HEK293 (cell line): ENCODE data around the gene RUFY2.

Experiments
- CTCF ChIA-PET: fragments of 350-600 bp; formaldehyde crosslinking; extraction: SDS; loops from one replicate; lab custom pipeline; 2021; ENCODE audit warnings: antibody characterized with exemption; lab: Yijun Ruan, JAX
- POLR2A ChIA-PET: fragments of 300-600 bp; formaldehyde crosslinking; extraction: SDS; loops from one replicate; lab custom pipeline; 2020; ENCODE audit warnings: antibody characterized with exemption, inconsistent platforms; lab: Yijun Ruan, JAX
- H3K27ac ChIP-seq: fragments of 200-500 bp; sonication (Bioruptor generic); 2 replicates; pipeline ENCODE4 v1.5.1; 2014; ENCODE audit warnings: low read depth, low read length, control low read depth, inconsistent platforms; ENCODE audit errors: extremely low read depth
- H3K36me3 ChIP-seq, 2 experiments: fragments of 200-500 bp in 1 of 2; sonication (Bioruptor generic) in 1 of 2; 1 replicate in 1 of 2; 2 replicates in 1 of 2; pipeline ENCODE4 v1.5.1; 2014 to 2017; ENCODE audit warnings: inconsistent platforms in 2 of 2, low read length in 2 of 2; ENCODE audit not compliant: control insufficient read depth in 2 of 2, insufficient read depth in 1 of 2
- H3K4me1 ChIP-seq: fragments of 200-500 bp; sonication (Bioruptor generic); 2 replicates; pipeline ENCODE4 v1.5.1; 2014; ENCODE audit warnings: mild to moderate bottlenecking, low read length, inconsistent platforms; ENCODE audit not compliant: control insufficient read depth, insufficient read depth
- H3K4me3 ChIP-seq: 2 replicates; pipeline ENCODE4 v1.5.1; 2011; ENCODE audit warnings: low read depth, mild to moderate bottlenecking, control low read depth, low read length, moderate library complexity
- H3K9me3 ChIP-seq: fragments of 200-500 bp; sonication (Bioruptor generic); 2 replicates; pipeline ENCODE4 v1.5.1; 2014; ENCODE audit warnings: low read depth, low read length, inconsistent platforms; ENCODE audit not compliant: control insufficient read depth, insufficient read depth
- ELK4 ChIP-seq: IDR thresholded peaks from 2 replicates; pipeline ENCODE4 v1.6.1; 2011; ENCODE audit warnings: mild to moderate bottlenecking, low read depth, low read length, borderline replicate concordance
- GFI1B ChIP-seq: fragments of 450-650 bp; formaldehyde crosslinking; IDR thresholded peaks from 2 replicates; pipeline ENCODE4 v1.5.1; 2016; ENCODE audit warnings: missing biosample characterization, missing genetic modification characterization
- MZF1 ChIP-seq: fragments of 450-650 bp; formaldehyde crosslinking; IDR thresholded peaks from 2 replicates; pipeline ENCODE4 v1.5.1; 2017; ENCODE audit warnings: missing biosample characterization, missing genetic modification characterization, borderline replicate concordance
- PRDM2 ChIP-seq: fragments of 450-650 bp; formaldehyde crosslinking; IDR thresholded peaks from 2 replicates; pipeline ENCODE4 v1.5.1; 2016; ENCODE audit warnings: missing biosample characterization, missing genetic modification characterization, borderline replicate concordance
- ZFP69B ChIP-seq: fragments of 450-650 bp; formaldehyde crosslinking; IDR thresholded peaks from 2 replicates; pipeline ENCODE4 v1.5.1; 2016; ENCODE audit warnings: missing biosample characterization, missing genetic modification characterization
- ZNF121 ChIP-seq: fragments of 450-650 bp; formaldehyde crosslinking; IDR thresholded peaks from 2 replicates; pipeline ENCODE4 v1.5.1; 2016; ENCODE audit warnings: missing biosample characterization, missing genetic modification characterization
- ZNF214 ChIP-seq: fragments of 450-650 bp; formaldehyde crosslinking; IDR thresholded peaks from 2 replicates; pipeline ENCODE4 v1.5.1; 2017; ENCODE audit warnings: missing biosample characterization, mild to moderate bottlenecking, missing genetic modification characterization, borderline replicate concordance
- ZNF221 ChIP-seq: fragments of 450-650 bp; formaldehyde crosslinking; IDR thresholded peaks from 2 replicates; pipeline ENCODE4 v1.5.1; 2017; ENCODE audit warnings: missing biosample characterization, missing genetic modification characterization, borderline replicate concordance
- ZNF335 ChIP-seq: fragments of 450-650 bp; formaldehyde crosslinking; conservative IDR thresholded peaks from 2 replicates; pipeline ENCODE4 v1.5.1; 2016; ENCODE audit warnings: missing biosample characterization, missing genetic modification characterization
- ZNF423 ChIP-seq: fragments of 450-650 bp; formaldehyde crosslinking; IDR thresholded peaks from 2 replicates; pipeline ENCODE4 v1.5.1; 2016; ENCODE audit warnings: missing biosample characterization, missing genetic modification characterization
- ZNF544 ChIP-seq: fragments of 450-650 bp; formaldehyde crosslinking; IDR thresholded peaks from 2 replicates; pipeline ENCODE4 v1.5.0; 2017; ENCODE audit warnings: missing biosample characterization, missing genetic modification characterization
- ZNF626 ChIP-seq: fragments of 450-650 bp; sonication (Bioruptor Pico); formaldehyde crosslinking; IDR thresholded peaks from 2 replicates; pipeline ENCODE4 v1.5.1; 2018; ENCODE audit warnings: missing biosample characterization, missing genetic modification characterization, inconsistent platforms
- ZNF670 ChIP-seq: fragments of 450-650 bp; formaldehyde crosslinking; IDR thresholded peaks from 2 replicates; pipeline ENCODE4 v1.5.1; 2016; ENCODE audit warnings: missing biosample characterization, missing genetic modification characterization, low read depth
- ZNF692 ChIP-seq: fragments of 450-650 bp; formaldehyde crosslinking; IDR thresholded peaks from 2 replicates; pipeline ENCODE4 v1.5.1; 2016; ENCODE audit warnings: missing biosample characterization, missing genetic modification characterization
- TF ChIP-seq, protein P1 (sequence below): fragments of 450-650 bp; formaldehyde crosslinking; IDR thresholded peaks from 2 replicates; pipeline ENCODE4 v1.5.1; 2016; ENCODE audit warnings: missing biosample characterization, missing genetic modification characterization
- TF ChIP-seq, protein P2 (sequence below): fragments of 450-650 bp; formaldehyde crosslinking; IDR thresholded peaks from 2 replicates; pipeline ENCODE4 v1.5.1; 2016; ENCODE audit warnings: missing biosample characterization, missing genetic modification characterization
- TF ChIP-seq, protein P3 (sequence below): fragments of 450-650 bp; formaldehyde crosslinking; IDR thresholded peaks from 2 replicates; pipeline ENCODE4 v1.5.1; 2016; ENCODE audit warnings: missing biosample characterization, missing genetic modification characterization

RUFY2 gene

DNA sequence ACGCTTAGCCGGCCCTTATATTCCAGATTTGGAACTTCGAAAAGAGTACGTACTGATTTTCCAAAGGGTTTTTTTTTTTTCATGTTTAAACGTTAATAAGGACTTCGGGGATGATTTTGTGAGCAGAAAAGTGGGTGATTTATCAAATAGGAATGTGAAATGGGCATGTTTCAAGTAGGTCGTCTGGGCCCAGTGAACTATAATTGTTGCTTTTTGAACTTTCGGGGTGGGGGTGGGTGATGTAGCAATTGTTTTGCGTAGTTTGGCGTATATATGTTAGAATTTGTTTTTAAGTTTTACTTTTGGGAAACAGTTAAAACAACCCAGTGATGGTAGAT lies 74.0 kb downstream of the RUFY2 start:
- Histone ChIP-seq H3K36me3 (peaks cover 0 to 19% of the 10 kb centered on the region in 2 experiments; a peak in 2 of 3 replicates), H3K27ac (peak overlapping the region; percentile 97), H3K9me3 (no peaks in the 10 kb centered on the region), H3K4me1 (peaks cover 11% of the 10 kb centered on the region), H3K4me3 (peak overlapping the region; percentile 89)
- ChIA-PET POLR2A (interaction anchor here (0.5 to 2.0 kb wide), 20 partner anchors 13 to 567 kb away, joined by 3 to 20 read pairs (median 4); partner anchors contain the start of genes DNA2, DNAJC12, RUFY2 and SIRT1), CTCF (interaction anchor here (0.6 to 2.4 kb wide), 2 partner anchors 10 to 15 kb away, joined by 3 to 10 read pairs; no protein-coding TSS in a partner anchor)
- TF ChIP-seq ZNF335 (peak; percentile 49), GFI1B (tag by site-specific recombination) (peak; percentile 28; the same call in 1 of the 2 replicates), ELK4 (no peak), ZNF423 (peak; percentile 52; the same call in 1 of the 2 replicates), ZNF670 (tag by site-specific recombination) (no peak), ZNF214 (tag by site-specific recombination) (no peak), ZFP69B (0 out of 2 replicates have a peak, but pooled peaks have one; percentile 34), ZNF692 (tag by site-specific recombination) (peak; percentile 46; the same call in 1 of the 2 replicates), ZNF221 (tag by site-specific recombination) (no peak)
- TF ChIP-seq, protein P1, sequence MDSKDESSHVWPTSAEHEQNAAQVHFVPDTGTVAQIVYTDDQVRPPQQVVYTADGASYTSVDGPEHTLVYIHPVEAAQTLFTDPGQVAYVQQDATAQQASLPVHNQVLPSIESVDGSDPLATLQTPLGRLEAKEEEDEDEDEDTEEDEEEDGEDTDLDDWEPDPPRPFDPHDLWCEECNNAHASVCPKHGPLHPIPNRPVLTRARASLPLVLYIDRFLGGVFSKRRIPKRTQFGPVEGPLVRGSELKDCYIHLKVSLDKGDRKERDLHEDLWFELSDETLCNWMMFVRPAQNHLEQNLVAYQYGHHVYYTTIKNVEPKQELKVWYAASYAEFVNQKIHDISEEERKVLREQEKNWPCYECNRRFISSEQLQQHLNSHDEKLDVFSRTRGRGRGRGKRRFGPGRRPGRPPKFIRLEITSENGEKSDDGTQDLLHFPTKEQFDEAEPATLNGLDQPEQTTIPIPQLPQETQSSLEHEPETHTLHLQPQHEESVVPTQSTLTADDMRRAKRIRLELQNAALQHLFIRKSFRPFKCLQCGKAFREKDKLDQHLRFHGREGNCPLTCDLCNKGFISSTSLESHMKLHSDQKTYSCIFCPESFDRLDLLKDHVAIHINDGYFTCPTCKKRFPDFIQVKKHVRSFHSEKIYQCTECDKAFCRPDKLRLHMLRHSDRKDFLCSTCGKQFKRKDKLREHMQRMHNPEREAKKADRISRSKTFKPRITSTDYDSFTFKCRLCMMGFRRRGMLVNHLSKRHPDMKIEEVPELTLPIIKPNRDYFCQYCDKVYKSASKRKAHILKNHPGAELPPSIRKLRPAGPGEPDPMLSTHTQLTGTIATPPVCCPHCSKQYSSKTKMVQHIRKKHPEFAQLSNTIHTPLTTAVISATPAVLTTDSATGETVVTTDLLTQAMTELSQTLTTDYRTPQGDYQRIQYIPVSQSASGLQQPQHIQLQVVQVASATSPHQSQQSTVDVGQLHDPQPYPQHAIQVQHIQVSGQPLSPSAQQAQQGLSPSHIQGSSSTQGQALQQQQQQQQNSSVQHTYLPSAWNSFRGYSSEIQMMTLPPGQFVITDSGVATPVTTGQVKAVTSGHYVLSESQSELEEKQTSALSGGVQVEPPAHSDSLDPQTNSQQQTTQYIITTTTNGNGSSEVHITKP (tag by site-specific recombination) = no peak
- TF ChIP-seq, protein P2, sequence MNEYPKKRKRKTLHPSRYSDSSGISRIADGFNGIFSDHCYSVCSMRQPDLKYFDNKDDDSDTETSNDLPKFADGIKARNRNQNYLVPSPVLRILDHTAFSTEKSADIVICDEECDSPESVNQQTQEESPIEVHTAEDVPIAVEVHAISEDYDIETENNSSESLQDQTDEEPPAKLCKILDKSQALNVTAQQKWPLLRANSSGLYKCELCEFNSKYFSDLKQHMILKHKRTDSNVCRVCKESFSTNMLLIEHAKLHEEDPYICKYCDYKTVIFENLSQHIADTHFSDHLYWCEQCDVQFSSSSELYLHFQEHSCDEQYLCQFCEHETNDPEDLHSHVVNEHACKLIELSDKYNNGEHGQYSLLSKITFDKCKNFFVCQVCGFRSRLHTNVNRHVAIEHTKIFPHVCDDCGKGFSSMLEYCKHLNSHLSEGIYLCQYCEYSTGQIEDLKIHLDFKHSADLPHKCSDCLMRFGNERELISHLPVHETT (tag by site-specific recombination) = 0 out of 2 replicates have a peak, but pooled peaks have one; percentile 15
- TF ChIP-seq, protein P3, sequence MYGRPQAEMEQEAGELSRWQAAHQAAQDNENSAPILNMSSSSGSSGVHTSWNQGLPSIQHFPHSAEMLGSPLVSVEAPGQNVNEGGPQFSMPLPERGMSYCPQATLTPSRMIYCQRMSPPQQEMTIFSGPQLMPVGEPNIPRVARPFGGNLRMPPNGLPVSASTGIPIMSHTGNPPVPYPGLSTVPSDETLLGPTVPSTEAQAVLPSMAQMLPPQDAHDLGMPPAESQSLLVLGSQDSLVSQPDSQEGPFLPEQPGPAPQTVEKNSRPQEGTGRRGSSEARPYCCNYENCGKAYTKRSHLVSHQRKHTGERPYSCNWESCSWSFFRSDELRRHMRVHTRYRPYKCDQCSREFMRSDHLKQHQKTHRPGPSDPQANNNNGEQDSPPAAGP (tag by site-specific recombination) = 0 out of 2 replicates have a peak, but pooled peaks have one; percentile 2

DNA sequence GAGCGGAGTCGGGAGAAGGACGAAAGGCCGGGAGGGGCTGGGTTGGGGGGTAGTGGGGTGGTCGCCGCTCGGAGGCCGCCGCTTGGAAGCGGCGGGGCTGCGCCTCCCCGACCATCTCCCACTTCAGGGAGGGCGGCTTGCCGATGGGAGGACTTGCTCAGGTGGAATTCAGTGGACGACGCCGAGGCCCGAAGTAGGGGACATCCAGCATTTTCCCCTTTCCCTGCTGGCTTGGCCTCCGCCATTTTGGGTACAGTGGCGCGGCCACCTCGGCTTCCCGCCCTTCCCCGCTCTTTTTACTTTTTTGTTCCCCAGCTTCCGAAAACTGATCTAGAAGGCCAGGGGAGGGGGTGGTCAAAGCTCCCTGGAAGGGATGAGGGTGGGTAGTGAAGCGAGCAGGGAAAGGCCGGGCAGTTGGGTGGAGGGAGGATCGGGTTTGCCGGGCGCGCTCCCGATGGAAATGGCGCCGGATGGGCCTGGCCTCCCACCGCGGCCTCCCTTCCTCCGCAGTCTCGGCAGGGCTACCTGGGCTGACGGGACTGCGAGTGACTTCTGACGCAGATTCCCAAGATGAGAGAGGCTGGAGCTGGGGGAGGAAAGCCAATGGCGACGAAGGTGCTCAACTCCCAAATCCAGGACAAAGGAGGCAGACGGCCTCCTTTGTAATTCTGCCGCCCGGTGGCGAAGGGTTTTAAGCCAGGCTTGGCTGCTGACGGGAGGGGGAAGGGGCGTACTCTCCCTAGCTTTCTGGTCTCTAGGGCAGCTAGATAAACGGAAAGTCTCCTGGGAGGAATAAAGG lies 74.6 kb downstream of the RUFY2 start, which contains the start of gene PBLD:
TSS of gene PBLD (minus strand) at position 670 of the 799 bp plus-strand sequence. CDS start 26,084 bp downstream, outside the sequence.
- H3K4me1 ChIP-seq = peaks cover 11% of the 10 kb centered on the region
- peak within 1 kb of the TSS; percentile 97 for H3K27ac ChIP-seq
- CTCF ChIA-PET = interaction anchor here (0.6 to 2.4 kb wide), 3 partner anchors 16 to 249 kb away, joined by 3 to 10 read pairs (median 3); no protein-coding TSS in a partner anchor
- peaks cover 0 to 15% of the 10 kb centered on the region in 2 experiments; a peak in 2 of 3 replicates for H3K36me3 ChIP-seq
- POLR2A ChIA-PET = interaction anchor here (0.6 to 2.0 kb wide), 40 partner anchors 9 to 624 kb away, joined by 3 to 20 read pairs (median 3); partner anchors contain the start of genes ATOH7, DDX21, DNA2 and DNAJC12
- no peaks in the 10 kb centered on the region for H3K9me3 ChIP-seq
- H3K4me3 ChIP-seq = peak within 1 kb of the TSS; percentile 89
- TF ChIP-seq ZNF544 (no peak), ZNF121 (peak; percentile 8; the same call in 1 of the 2 replicates), MZF1 (tag by site-specific recombination) (no peak; the same call in 1 of the 2 replicates), PRDM2 (tag by site-specific recombination) (0 out of 2 replicates have a peak, but pooled peaks have one; percentile 21), ZNF626 (tag by site-specific recombination) (no peak)
